ENCODE data around the gene RARB.

Gene RARB

GRCh38 chr3:25547943-25548674, 120.0 kb downstream of the RARB start:
- no peak for DNase-seq (ENCODE audit: low read depth in 1 of 2, low spot score in 1 of 2)

- DNase-seq (ENCODE audit: low read depth in 1 of 2, low spot score in 1 of 2): no peak
Observed at GRCh38 chr3:25548836-25549235, 120.8 kb downstream of the RARB start.

GRCh38 chr3:25552251-25552650, 124.2 kb downstream of the RARB start:
- no peak for DNase-seq (ENCODE audit: low read depth in 1 of 2, low spot score in 1 of 2)

- no peak for DNase-seq (ENCODE audit: low read depth in 1 of 2, low spot score in 1 of 2)
Observed at GRCh38 chr3:25554376-25554775, 126.3 kb downstream of the RARB start.

- DNase-seq (ENCODE audit: low read depth in 1 of 2, low spot score in 1 of 2): no peak
Observed at GRCh38 chr3:25555695-25556437, 127.8 kb downstream of the RARB start.

GRCh38 chr3:25556447-25556846, 128.4 kb downstream of the RARB start:
- DNase-seq (ENCODE audit: low read depth in 1 of 2, low spot score in 1 of 2): no peak

GRCh38 chr3:25557694-25558093, 129.6 kb downstream of the RARB start:
- DNase-seq (ENCODE audit: low read depth in 1 of 2, low spot score in 1 of 2): no peak

GRCh38 chr3:25558121-25558520, 130.1 kb downstream of the RARB start:
- DNase-seq (ENCODE audit: low read depth in 1 of 2, low spot score in 1 of 2): no peak

GRCh38 chr3:25558796-25559195, 130.7 kb downstream of the RARB start:
- DNase-seq (ENCODE audit: low read depth in 1 of 2, low spot score in 1 of 2): no peak

GRCh38 chr3:25563601-25564000, 135.5 kb downstream of the RARB start:
- DNase-seq (ENCODE audit: low read depth in 1 of 2, low spot score in 1 of 2): no peak

GRCh38 chr3:25564075-25564474, 136.0 kb downstream of the RARB start:
- DNase-seq (ENCODE audit: low read depth in 1 of 2, low spot score in 1 of 2): no peak

- no peak for DNase-seq (ENCODE audit: low read depth in 1 of 2, low spot score in 1 of 2)
Observed at GRCh38 chr3:25565807-25566206, 137.7 kb downstream of the RARB start.

GRCh38 chr3:25566358-25566920, 138.4 kb downstream of the RARB start:
- no peak for DNase-seq (ENCODE audit: low read depth in 1 of 2, low spot score in 1 of 2)

GRCh38 chr3:25567388-25567787, 139.3 kb downstream of the RARB start:
- DNase-seq (ENCODE audit: low read depth in 1 of 2, low spot score in 1 of 2): no peak

- no peak for DNase-seq (ENCODE audit: low read depth in 1 of 2, low spot score in 1 of 2)
Observed at GRCh38 chr3:25567806-25568524, 139.9 kb downstream of the RARB start.

- no peak for DNase-seq (ENCODE audit: low read depth in 1 of 2, low spot score in 1 of 2)
Observed at GRCh38 chr3:25568525-25569078, 140.5 kb downstream of the RARB start.

- DNase-seq (ENCODE audit: low read depth in 1 of 2, low spot score in 1 of 2): no peak
Observed at GRCh38 chr3:25571285-25571684, 143.2 kb downstream of the RARB start.

GRCh38 chr3:25572336-25572735, 144.3 kb downstream of the RARB start:
- no peak for DNase-seq (ENCODE audit: low read depth in 1 of 2, low spot score in 1 of 2)

GRCh38 chr3:25572919-25573385, 144.9 kb downstream of the RARB start:
- no peak for DNase-seq (ENCODE audit: low read depth in 1 of 2, low spot score in 1 of 2)

GRCh38 chr3:25573386-25574171, 145.5 kb downstream of the RARB start:
- no peak for DNase-seq (ENCODE audit: low read depth in 1 of 2, low spot score in 1 of 2)

Measured in activated CD4-positive, alpha-beta T cell treated with anti-CD3 and anti-CD28 coated beads, Interleukin-2, amount 50 U/mL, for 24 hours (primary cell).